ENCODE data around the gene CAPN14.

- no peak for TF ChIP-seq EZH2phosphoT487 (IDR thresholded peaks at IDR 0.05; ENCODE audit: low read length)
- TF ChIP-seq CTCF (IDR thresholded peaks at IDR 0.05; ENCODE audit: low read length) = no peak
Measured at GRCh38 chr2:31163011-31163539, 54.2 kb downstream of the CAPN14 start.

Data from MM.1S (cell line).